Measurements from ENCODE around the gene MEGF11.

MEGF11 gene

GRCh38 chr15:65960586-65960985 is 293.0 kb downstream of the MEGF11 start:
- DNase-seq: no peak

- no peak for DNase-seq
These were observed 294.7 kb downstream of the MEGF11 start for GRCh38 chr15:65958835-65959234.

- no peak for DNase-seq
These were observed 296.1 kb downstream of the MEGF11 start for GRCh38 chr15:65957451-65957850.

GRCh38 chr15:65956899-65957298 is 296.7 kb downstream of the MEGF11 start:
- DNase-seq: no peak

- no peak for DNase-seq
These were observed 297.2 kb downstream of the MEGF11 start for GRCh38 chr15:65956307-65956706.

- no peak for DNase-seq
These were observed 299.2 kb downstream of the MEGF11 start for GRCh38 chr15:65954289-65954741.

- no peak for DNase-seq
These were observed 299.9 kb downstream of the MEGF11 start for GRCh38 chr15:65953622-65954021.

- peak; percentile 13 to 21 for DNase-seq
These were observed 301.0 kb downstream of the MEGF11 start for GRCh38 chr15:65952391-65953053.

- no peak for DNase-seq
These were observed 302.5 kb downstream of the MEGF11 start for GRCh38 chr15:65951007-65951406.

GRCh38 chr15:65949491-65949890 is 304.1 kb downstream of the MEGF11 start:
- DNase-seq: no peak

GRCh38 chr15:65949011-65949410 is 304.5 kb downstream of the MEGF11 start:
- no peak for DNase-seq

- no peak for DNase-seq
These were observed 305.2 kb downstream of the MEGF11 start for GRCh38 chr15:65948383-65948782.

- no peak for DNase-seq
These were observed 306.5 kb downstream of the MEGF11 start for GRCh38 chr15:65947041-65947440.

- no peak for DNase-seq
These were observed 307.9 kb downstream of the MEGF11 start for GRCh38 chr15:65945616-65946015.

GRCh38 chr15:65944404-65944803 is 309.1 kb downstream of the MEGF11 start:
- no peak for DNase-seq

GRCh38 chr15:65942436-65942835 is 311.1 kb downstream of the MEGF11 start:
- no peak for DNase-seq

- DNase-seq: no peak
These were observed 313.0 kb downstream of the MEGF11 start for GRCh38 chr15:65940618-65940909.

- no peak for DNase-seq
These were observed 313.5 kb downstream of the MEGF11 start for GRCh38 chr15:65939901-65940617.

GRCh38 chr15:65938604-65939003 is 314.9 kb downstream of the MEGF11 start:
- no peak for DNase-seq

- no peak for DNase-seq
These were observed 316.1 kb downstream of the MEGF11 start for GRCh38 chr15:65937476-65937875.

- DNase-seq: no peak
These were observed 316.5 kb downstream of the MEGF11 start for GRCh38 chr15:65937054-65937453.

- DNase-seq: no peak
These were observed 317.3 kb downstream of the MEGF11 start for GRCh38 chr15:65936282-65936681.

- DNase-seq: no peak
These were observed 318.2 kb downstream of the MEGF11 start for GRCh38 chr15:65935391-65935790.

GRCh38 chr15:65931221-65931620 is 322.3 kb downstream of the MEGF11 start:
- DNase-seq: no peak

GRCh38 chr15:65930134-65930533 is 323.4 kb downstream of the MEGF11 start:
- no peak for DNase-seq
